B cell (primary cell): Measurements from ENCODE around the gene IGFLR1. TPM values are rescaled to one million over a fixed set of nuclear protein-coding genes. Genes with fewer than 3 reads are reported as not detected.

Experiments used
- ATAC-seq: fragments of 200-7000 bp; cut with Tn5 transposase; one replicate; pipeline ENCODE4 v1.10.0; 2021; ENCODE audit warnings: low read depth, mild to moderate bottlenecking, moderate number of reproducible peaks, moderate library complexity
- CTCF ChIA-PET: fragments of 350-600 bp; sonication (Branson Sonifier 250); formaldehyde crosslinking; loops from one replicate; lab custom pipeline; 2021; ENCODE audit warnings: antibody characterized with exemption, inconsistent platforms; lab: Charles Lee
- POLR2A ChIA-PET: fragments of 350-600 bp; sonication (Branson Sonifier 250); formaldehyde crosslinking; loops from one replicate; lab custom pipeline; 2021; ENCODE audit warnings: antibody characterized with exemption; lab: Charles Lee
- DNase-seq: peaks from one replicate; pipeline ENCODE4 v3.0.0; 2013
- H2AFZ ChIP-seq: 2 replicates; pipeline ENCODE4 v1.6.1; 2012; ENCODE audit warnings: mild to moderate bottlenecking, low read depth, low read length; ENCODE audit not compliant: insufficient read depth, poor library complexity, severe bottlenecking
- H3K27ac ChIP-seq, 2 donors: 1 replicate in 1 of 2; 2 replicates in 1 of 2; pipeline ENCODE4 v1.5.1; 2012 to 2013; ENCODE audit warnings: low read length in 2 of 2, mild to moderate bottlenecking in 2 of 2, moderate library complexity in 1 of 2
- H3K27me3 ChIP-seq, 4 experiments: fragments of 200-600 bp in 1 of 4; sonication (generic) in 1 of 4; replicated peaks in 1 of 4; 1 replicate in 2 of 4; 2 replicates in 2 of 4; pipeline versions ENCODE4 v1.6.1 to v1.7.0; 2013 to 2016; ENCODE audit warnings: low read length in 3 of 4, mild to moderate bottlenecking in 2 of 4, mixed read lengths in 1 of 4, moderate library complexity in 1 of 4; ENCODE audit not compliant: insufficient read depth in 4 of 4, control insufficient read depth in 3 of 4; ENCODE audit errors: control extremely low read depth in 1 of 4
- H3K36me3 ChIP-seq, 2 experiments: replicated peaks in 1 of 2; 1 replicate in 1 of 2; 2 replicates in 1 of 2; pipeline versions ENCODE4 v1.6.1 to v1.7.1; 2013; ENCODE audit warnings: low read length in 1 of 2; ENCODE audit not compliant: insufficient read depth in 2 of 2, control insufficient read depth in 1 of 2; ENCODE audit errors: control extremely low read depth in 1 of 2, extremely low read depth in 1 of 2
- H3K4me1 ChIP-seq, 2 donors: fragments of 200-600 bp in 1 of 2; sonication (generic) in 1 of 2; 1 replicate in 1 of 2; 2 replicates in 1 of 2; pipeline versions ENCODE4 v1.5.1 to v1.6.1; 2013 to 2017; ENCODE audit warnings: low read length in 2 of 2; ENCODE audit not compliant: control insufficient read depth in 2 of 2, insufficient read depth in 2 of 2
- H3K4me2 ChIP-seq: replicated peaks from 2 replicates; pipeline ENCODE3; 2012; ENCODE audit warnings: mild to moderate bottlenecking, low read depth, low read length; ENCODE audit not compliant: poor library complexity, severe bottlenecking
- H3K4me3 ChIP-seq, 5 experiments: fragments of 200-600 bp in 1 of 5; sonication (generic) in 1 of 5; 1 replicate in 3 of 5; 2 replicates in 2 of 5; pipeline versions ENCODE4 v1.5.1 to v1.7.0; 2011 to 2016; ENCODE audit warnings: low read length in 4 of 5, mild to moderate bottlenecking in 4 of 5, low read depth in 2 of 5, control low read depth in 1 of 5, moderate library complexity in 1 of 5; ENCODE audit not compliant: insufficient read depth in 1 of 5; ENCODE audit errors: control extremely low read depth in 1 of 5, extremely low read depth in 1 of 5
- H3K79me2 ChIP-seq: fragments of 200-600 bp; sonication (generic); one replicate; pipeline ENCODE4 v1.6.0; 2016; ENCODE audit warnings: low read length; ENCODE audit not compliant: control insufficient read depth, insufficient read depth
- H3K9ac ChIP-seq: fragments of 200-600 bp; sonication (generic); 2 replicates; pipeline ENCODE4 v1.6.1; 2017; ENCODE audit warnings: mild to moderate bottlenecking, low read length, moderate library complexity
- H3K9me3 ChIP-seq, 3 donors: one replicate each; pipeline versions ENCODE4 v1.6.1 to v1.7.1; 2013; ENCODE audit warnings: low read length in 2 of 3; ENCODE audit not compliant: control insufficient read depth in 2 of 3, insufficient read depth in 1 of 3; ENCODE audit errors: control extremely low read depth in 1 of 3
- H4K20me1 ChIP-seq: 2 replicates; pipeline ENCODE4 v1.6.0; 2012; ENCODE audit warnings: mild to moderate bottlenecking, low read length; ENCODE audit not compliant: insufficient read depth, control insufficient read depth, poor library complexity, severe bottlenecking
- H3K27ac Mint-ChIP-seq: one replicate; pipeline ENCODE4 v1.8.0; 2021; ENCODE audit warnings: mixed read lengths
- H3K27me3 Mint-ChIP-seq: one replicate; pipeline ENCODE4 v1.8.0; 2021; ENCODE audit warnings: mixed read lengths
- H3K4me1 Mint-ChIP-seq: one replicate; pipeline ENCODE4 v1.8.0; 2021; ENCODE audit warnings: mixed read lengths
- H3K4me3 Mint-ChIP-seq: one replicate; pipeline ENCODE4 v1.8.0; 2021; ENCODE audit warnings: mixed read lengths
- H3K9me3 Mint-ChIP-seq: one replicate; pipeline ENCODE4 v1.8.0; 2022; ENCODE audit warnings: mixed read lengths; ENCODE audit not compliant: insufficient read depth
- EZH2 ChIP-seq: IDR thresholded peaks from 2 replicates; pipeline ENCODE4 v1.6.1; 2012; ENCODE audit warnings: borderline replicate concordance, low read depth, mild to moderate bottlenecking, moderate library complexity, low read length; ENCODE audit not compliant: insufficient read depth, poor library complexity, severe bottlenecking
- WGBS: methylation state at CpG from one replicate; pipeline ENCODE4 v1.1.5; 2013; ENCODE audit warnings: missing lambda C conversion rate; ENCODE audit not compliant: insufficient coverage; 5-methylcytosine and 5-hydroxymethylcytosine counted together
- intact Hi-C: fragments of 100-400 bp; cut with micrococcal nuclease; formaldehyde crosslinking; loops from one replicate; pipeline ENCODE4 v1.10.0; 2022
- polyA plus RNA-seq: library from polyadenylated mRNA; depleted of rRNA; stranded (reverse); fragments of >200 nt; gene quantifications from 2 replicates; pipeline ENCODE4 v1.2.3, GENCODE V29; 2012
- total RNA-seq, 2 donors: library from RNA; stranded (reverse); fragments of 120-200 nt in 1 of 2; gene quantifications; 1 replicate in 1 of 2; 2 replicates in 1 of 2; pipeline versions ENCODE4 v1.2.3 to v1.2.4, GENCODE V29; 2013 to 2022
- TF ChIP-seq, protein P1 (sequence below): fragments of 200-600 bp; IDR thresholded peaks from one replicate; pipeline ENCODE4 v1.8.0; 2022; ENCODE audit warnings: antibody characterized with exemption, mild to moderate bottlenecking

IGFLR1 gene
- total and polyA plus RNA-seq, 2 donors (not counting 1 experiment from before 2014, with no cell fraction given), result 130 to 245 TPM

DNA sequence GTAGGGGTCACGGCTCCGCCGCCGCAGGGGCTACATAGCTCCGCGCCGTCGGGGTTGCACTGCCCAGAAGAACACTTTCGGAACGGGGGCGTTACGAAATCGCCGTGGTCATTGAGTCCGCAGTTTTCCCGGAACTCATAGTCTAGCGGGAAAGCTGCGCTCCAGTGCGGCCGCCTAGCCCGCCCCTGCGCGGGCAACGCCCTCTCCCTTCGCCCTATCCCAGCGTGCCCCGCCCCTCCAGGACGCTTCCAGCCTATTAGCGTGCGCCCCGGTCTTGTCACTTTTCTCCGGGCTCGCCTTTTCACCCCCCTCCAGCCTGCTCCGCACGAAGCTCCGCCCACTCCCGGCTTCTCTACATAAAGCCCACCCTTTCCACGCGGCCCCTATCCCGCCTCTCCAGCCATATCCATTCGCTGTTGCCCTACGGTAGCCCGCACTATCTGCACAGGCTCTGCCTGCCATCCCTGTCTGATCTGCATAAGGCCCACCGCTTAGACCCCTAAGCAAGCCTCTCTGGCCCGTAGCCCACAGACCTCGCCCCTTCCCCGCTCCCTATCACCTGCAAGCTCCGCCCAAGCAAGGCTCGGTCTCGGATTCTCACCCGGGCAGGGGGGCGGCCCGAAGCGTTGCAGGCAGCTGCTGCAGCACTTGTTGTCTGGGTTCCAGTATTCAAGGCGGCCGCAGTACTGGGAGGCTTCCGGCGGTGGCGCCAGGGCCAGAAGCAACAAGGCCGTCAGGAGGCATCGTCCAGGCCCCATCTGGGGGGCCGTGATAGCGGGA lies 1.6 kb downstream of the IGFLR1 start:
- Mint-ChIP-seq H3K4me1 (peaks cover 57% of the 10 kb centered on the region), H3K27me3 (no peaks in the 10 kb centered on the region), H3K27ac (peak overlapping the region; percentile 92), H3K9me3 (no peaks in the 10 kb centered on the region), H3K4me3 (peak overlapping the region; percentile 96)
- H3K27ac ChIP-seq, result peak overlapping the region; percentile 59 to 73
- H3K36me3 ChIP-seq, result peaks cover 0 to 35% of the 10 kb centered on the region in 2 experiments
- intact Hi-C loops, result loop anchor here (1.0 to 10.0 kb wide), 8 partner anchors 18 to 474 kb away; partner anchors contain the start of genes ARHGAP33, PROSER3, ZNF146 and ZNF565
- peaks cover 27% of the 10 kb centered on the region for H4K20me1 ChIP-seq
- POLR2A ChIA-PET, result interaction anchor here (0.7 to 1.5 kb wide), 10 partner anchors 8 to 159 kb away, joined by 3 to 10 read pairs (median 3); partner anchors contain the start of genes HSPB6, LIN37 and NFKBID
- H3K9ac ChIP-seq, result peak overlapping the region; percentile 91
- H3K9me3 ChIP-seq, result no peaks in the 10 kb centered on the region
- H3K4me3 ChIP-seq, result peak overlapping the region; percentile 60 to 93 (median 83)
- H3K4me1 ChIP-seq, result peaks cover 34 to 64% of the 10 kb centered on the region in 2 donors
- under 1% methylated on average over 63 of the region's 63 CpGs for WGBS
- CTCF ChIA-PET, result interaction anchor here (0.8 to 1.6 kb wide), 9 partner anchors 8 to 218 kb away, joined by 3 to 7 read pairs (median 4); partner anchors contain the start of gene LIN37
- DNase-seq, result peak; percentile 95
- H3K79me2 ChIP-seq, result peaks cover 44% of the 10 kb centered on the region
- no peak for TF ChIP-seq EZH2
- TF ChIP-seq, protein P1, sequence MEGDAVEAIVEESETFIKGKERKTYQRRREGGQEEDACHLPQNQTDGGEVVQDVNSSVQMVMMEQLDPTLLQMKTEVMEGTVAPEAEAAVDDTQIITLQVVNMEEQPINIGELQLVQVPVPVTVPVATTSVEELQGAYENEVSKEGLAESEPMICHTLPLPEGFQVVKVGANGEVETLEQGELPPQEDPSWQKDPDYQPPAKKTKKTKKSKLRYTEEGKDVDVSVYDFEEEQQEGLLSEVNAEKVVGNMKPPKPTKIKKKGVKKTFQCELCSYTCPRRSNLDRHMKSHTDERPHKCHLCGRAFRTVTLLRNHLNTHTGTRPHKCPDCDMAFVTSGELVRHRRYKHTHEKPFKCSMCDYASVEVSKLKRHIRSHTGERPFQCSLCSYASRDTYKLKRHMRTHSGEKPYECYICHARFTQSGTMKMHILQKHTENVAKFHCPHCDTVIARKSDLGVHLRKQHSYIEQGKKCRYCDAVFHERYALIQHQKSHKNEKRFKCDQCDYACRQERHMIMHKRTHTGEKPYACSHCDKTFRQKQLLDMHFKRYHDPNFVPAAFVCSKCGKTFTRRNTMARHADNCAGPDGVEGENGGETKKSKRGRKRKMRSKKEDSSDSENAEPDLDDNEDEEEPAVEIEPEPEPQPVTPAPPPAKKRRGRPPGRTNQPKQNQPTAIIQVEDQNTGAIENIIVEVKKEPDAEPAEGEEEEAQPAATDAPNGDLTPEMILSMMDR, result no peak
- peak overlapping the region; percentile 66 for H2AFZ ChIP-seq
- ATAC-seq, result peak; percentile 64
- H3K4me2 ChIP-seq, result peak overlapping the region; percentile 100
- H3K27me3 ChIP-seq, result no peaks in the 10 kb centered on the region
